Fibroblast of pulmonary artery (primary cell): Measurements from ENCODE around the gene SHISA7.

Source experiments
- DNase-seq: peaks from one replicate; pipeline ENCODE4 v3.0.0-alpha.2; 2010; ENCODE audit warnings: low read depth
- H3K4me3 ChIP-seq: replicated peaks from 2 replicates; pipeline ENCODE4 v1.5.1; 2011; ENCODE audit warnings: low read depth, mild to moderate bottlenecking, control low read depth, low read length, moderate library complexity
- TF ChIP-seq, protein P1 (sequence below): IDR thresholded peaks from 2 replicates; pipeline ENCODE4 v1.5.1; 2011; ENCODE audit warnings: mild to moderate bottlenecking, control low read depth, low read length, inconsistent platforms; ENCODE audit errors: missing control alignments

Gene SHISA7

DNA sequence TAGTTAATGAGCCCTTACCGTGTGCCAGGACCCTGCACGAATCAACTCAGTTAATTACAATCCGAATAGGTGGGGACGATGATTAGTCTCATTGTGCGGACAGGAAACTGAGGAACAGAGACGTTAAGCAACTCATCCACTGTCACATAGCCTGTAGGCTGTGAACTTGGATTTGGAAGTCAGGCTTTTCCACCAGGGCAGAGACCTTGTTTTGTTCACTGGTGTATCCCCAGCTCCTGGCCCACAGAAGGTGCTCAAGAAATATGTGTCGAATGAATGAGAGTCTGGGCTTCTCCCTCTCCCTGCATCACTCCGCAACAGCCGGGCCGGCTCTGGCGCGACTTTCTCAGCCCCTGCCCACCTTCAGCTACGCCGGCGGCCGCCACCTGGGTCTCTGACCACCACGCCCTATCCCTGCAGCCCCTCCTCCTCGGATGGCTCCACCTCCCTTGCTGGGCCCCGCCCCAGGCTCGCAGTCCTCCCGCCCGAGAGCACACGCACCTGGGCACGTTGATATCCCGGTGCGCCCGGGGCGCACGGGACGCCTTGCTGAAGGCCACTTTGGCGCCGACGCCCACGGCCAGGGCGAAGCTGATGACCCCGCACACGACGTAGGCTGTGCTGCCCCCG lies 1.3 kb downstream of the SHISA7 start:
- no peak overlapping the region for H3K4me3 ChIP-seq
- no peak for DNase-seq

DNA sequence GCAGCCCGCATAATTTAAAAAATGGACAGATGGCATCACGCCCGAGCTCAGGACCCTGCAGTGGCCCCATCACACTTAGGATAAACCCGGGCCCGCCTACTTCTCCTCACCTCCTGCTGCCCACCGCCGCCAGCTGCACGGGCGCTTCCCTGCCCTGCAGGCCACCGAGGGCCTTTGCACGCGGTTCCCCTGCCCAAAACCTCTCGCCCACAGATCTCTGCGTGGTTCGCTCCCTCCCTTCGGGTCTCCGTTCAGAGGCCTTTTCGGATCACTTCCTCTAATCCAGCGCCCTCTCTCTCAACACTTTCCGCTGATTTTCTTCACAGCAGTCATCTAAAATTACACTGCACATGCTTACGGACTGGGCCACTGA lies 1.8 kb downstream of the SHISA7 start:
- TF ChIP-seq, protein P1, sequence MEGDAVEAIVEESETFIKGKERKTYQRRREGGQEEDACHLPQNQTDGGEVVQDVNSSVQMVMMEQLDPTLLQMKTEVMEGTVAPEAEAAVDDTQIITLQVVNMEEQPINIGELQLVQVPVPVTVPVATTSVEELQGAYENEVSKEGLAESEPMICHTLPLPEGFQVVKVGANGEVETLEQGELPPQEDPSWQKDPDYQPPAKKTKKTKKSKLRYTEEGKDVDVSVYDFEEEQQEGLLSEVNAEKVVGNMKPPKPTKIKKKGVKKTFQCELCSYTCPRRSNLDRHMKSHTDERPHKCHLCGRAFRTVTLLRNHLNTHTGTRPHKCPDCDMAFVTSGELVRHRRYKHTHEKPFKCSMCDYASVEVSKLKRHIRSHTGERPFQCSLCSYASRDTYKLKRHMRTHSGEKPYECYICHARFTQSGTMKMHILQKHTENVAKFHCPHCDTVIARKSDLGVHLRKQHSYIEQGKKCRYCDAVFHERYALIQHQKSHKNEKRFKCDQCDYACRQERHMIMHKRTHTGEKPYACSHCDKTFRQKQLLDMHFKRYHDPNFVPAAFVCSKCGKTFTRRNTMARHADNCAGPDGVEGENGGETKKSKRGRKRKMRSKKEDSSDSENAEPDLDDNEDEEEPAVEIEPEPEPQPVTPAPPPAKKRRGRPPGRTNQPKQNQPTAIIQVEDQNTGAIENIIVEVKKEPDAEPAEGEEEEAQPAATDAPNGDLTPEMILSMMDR: no peak
- no peak for DNase-seq
- H3K4me3 ChIP-seq: no peak overlapping the region

More for the DNA sequence above, 1.3 kb downstream of the SHISA7 start:
- TF ChIP-seq, protein P1: no peak

DNA sequence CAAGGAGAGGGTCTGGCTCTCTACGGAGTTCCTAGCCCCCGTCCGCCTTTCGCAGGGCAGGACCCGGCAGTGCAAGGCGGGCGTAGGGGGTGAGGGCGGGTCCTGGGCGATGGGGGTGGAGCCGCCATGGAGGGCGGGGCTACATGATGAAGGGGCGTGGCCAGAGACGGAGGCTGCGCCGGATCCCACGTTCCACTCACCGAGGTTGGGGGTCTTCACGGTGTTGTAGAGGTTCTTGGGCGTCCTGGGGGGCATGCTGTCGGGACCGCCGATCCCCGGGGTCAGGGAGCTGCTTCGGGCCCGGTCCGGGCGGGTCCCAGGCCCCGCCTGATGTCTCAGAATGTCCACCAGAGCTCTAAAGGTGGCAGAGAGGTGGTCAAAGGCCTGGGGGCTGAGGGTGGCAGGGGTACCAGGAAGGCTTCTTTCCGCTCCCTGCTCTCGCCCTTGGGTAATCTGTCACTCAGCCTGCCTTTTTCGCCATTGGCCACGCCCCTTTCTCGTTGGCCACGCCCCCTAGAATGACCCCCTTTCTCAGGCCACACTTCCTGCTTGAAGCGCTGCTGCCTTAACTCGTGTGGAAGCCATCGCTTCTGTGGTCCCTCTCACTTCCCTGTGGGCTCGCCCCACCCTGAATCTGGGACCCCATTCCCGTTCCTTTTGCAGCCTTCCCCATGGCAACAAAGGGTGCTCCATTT lies 2.5 kb downstream of the SHISA7 start:
- no peak for DNase-seq
- H3K4me3 ChIP-seq: no peak overlapping the region
- TF ChIP-seq, protein P1: no peak

DNA sequence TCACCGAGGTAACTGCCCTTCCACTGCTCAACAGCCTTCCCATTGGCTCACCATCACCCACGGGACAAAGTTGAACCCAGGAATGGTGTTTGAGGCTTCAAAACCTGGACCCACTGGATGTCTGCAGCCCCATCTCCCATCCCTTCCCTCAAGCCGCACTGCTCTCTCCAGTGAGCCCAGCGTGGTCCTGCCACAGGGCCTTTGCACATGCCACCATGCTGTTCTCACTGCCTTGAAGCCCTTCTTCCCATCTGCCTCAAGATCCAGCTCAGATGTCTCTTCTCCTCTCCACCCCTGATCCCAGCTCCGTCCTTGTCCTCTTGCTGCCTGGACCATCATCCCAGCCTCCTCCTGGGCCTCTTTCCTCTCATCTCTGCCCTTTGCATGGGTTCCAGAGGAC lies 4.0 kb downstream of the SHISA7 start:
- no peak for DNase-seq
- no peak overlapping the region for H3K4me3 ChIP-seq
- TF ChIP-seq, protein P1: no peak

DNA sequence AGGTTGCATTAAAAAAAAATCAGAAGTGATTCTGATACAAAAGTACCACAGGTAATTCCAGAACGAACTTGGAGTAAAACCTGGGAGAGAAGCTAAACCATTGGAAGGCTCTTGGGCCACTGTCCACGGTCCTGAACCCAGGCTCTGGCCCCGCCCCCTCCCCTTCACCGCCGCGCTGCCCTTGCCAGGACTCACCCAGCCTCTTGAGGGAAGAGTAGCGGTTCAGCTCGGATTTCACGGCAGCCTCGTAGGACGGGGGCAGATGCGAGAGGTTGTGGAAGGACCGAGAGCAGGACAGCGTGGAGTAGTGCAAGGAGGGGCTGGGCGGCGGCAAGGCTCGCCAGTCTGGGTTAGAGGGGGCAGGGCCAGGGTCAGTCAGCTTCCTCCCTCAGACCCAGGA lies 5.7 kb downstream of the SHISA7 start:
- peak; percentile 73 for DNase-seq
- TF ChIP-seq, protein P1: no peak
- no peak overlapping the region for H3K4me3 ChIP-seq

DNA sequence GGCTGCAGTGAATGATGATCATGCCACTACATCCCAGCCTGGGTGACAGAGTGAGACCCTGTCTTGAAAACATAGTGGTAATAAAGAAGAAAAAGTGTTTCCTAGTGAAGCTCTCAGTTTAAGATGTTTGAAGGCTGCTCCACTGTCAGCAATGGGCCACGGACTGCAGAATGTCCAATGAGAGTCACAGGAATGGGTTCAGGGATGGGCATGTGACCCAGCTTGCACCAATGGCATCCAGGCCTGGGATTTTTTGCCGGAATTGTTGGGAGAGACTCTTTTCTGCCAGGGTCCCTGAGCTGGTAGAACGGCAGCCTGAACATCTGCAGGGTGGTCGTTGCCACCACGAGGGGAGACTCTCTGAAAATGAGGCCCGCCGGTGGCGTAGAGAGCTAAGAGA lies 6.3 kb downstream of the SHISA7 start:
- H3K4me3 ChIP-seq: no peak overlapping the region
- TF ChIP-seq, protein P1: no peak
- DNase-seq: no peak

DNA sequence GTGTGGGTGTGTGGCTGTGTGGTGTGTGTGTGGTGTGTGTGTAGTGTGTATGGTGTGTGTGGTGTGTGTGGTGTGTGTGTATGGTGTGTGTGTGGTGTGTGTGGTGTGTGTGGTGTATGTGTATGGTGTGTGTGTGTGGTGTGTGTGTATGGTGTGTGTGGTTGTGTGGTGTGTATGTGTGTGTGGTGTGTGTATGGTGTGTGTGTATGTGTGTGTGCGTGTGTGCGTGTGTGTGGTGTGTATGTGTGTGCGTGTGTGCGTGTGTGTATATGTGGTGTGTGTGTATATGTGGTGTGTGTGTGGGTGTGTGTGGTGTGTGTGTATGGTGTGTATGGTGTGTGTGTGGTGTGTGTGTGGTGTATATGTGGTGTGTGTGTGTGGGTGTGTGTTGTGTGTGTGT lies 8.1 kb downstream of the SHISA7 start:
- TF ChIP-seq, protein P1: no peak
- no peak for DNase-seq

More for the DNA sequence above, 8.1 kb downstream of the SHISA7 start:
- no peak overlapping the region for H3K4me3 ChIP-seq
